VCaP (cell line): ENCODE results near the gene JADE2.

Experiments
- H3K27ac ChIP-seq: fragments of 450-650 bp; 2 replicates; pipeline ENCODE4 v1.5.1; 2017
- CTCF ChIP-seq: fragments of 450-650 bp; conservative IDR thresholded peaks from 2 replicates; pipeline ENCODE4 v1.5.1; 2017; ENCODE audit warnings: mild to moderate bottlenecking, moderate library complexity

Gene JADE2

GRCh38 chr5:134549714-134550113, 24.2 kb downstream of the JADE2 start:
- no peak overlapping the region for H3K27ac ChIP-seq
- TF ChIP-seq CTCF: no peak

- H3K27ac ChIP-seq: no peak overlapping the region
Measured at GRCh38 chr5:134550271-134551214, 25.1 kb downstream of the JADE2 start.

GRCh38 chr5:134551901-134552300, 26.4 kb downstream of the JADE2 start:
- no peak for TF ChIP-seq CTCF
- no peak overlapping the region for H3K27ac ChIP-seq

More at GRCh38 chr5:134550271-134551214, 25.1 kb downstream of the JADE2 start:
- TF ChIP-seq CTCF: no peak

GRCh38 chr5:134552301-134552700, 26.8 kb downstream of the JADE2 start:
- no peak for TF ChIP-seq CTCF
- no peak overlapping the region; the same call in 1 of the 2 replicates for H3K27ac ChIP-seq

- H3K27ac ChIP-seq: peak overlapping the region; percentile 85; the same call in 1 of the 2 replicates
Measured at GRCh38 chr5:134552716-134553115, 27.2 kb downstream of the JADE2 start.

GRCh38 chr5:134553821-134554267, 28.4 kb downstream of the JADE2 start:
- no peak for TF ChIP-seq CTCF
- H3K27ac ChIP-seq: peak overlapping the region; percentile 85

GRCh38 chr5:134554319-134555222, 29.1 kb downstream of the JADE2 start:
- peak overlapping the region; percentile 85 for H3K27ac ChIP-seq
- no peak; the same call in 1 of the 2 replicates for TF ChIP-seq CTCF
